HG02970 (cell line): ENCODE measurements around the gene RCSD1.

Experiments
- ATAC-seq: cut with Tn5 transposase; IDR thresholded peaks from one replicate; pipeline ENCODE4 v1.9.1; 2021; ENCODE audit warnings: mild to moderate bottlenecking, moderate library complexity, moderate number of reproducible peaks; ENCODE audit not compliant: unreplicated experiment, low FRiP score

RCSD1 gene

GRCh38 chr1:167617153-167618147 lies 12.6 kb upstream of the RCSD1 start:
- peak; percentile 61 for ATAC-seq

GRCh38 chr1:167618366-167618765 lies 11.7 kb upstream of the RCSD1 start:
- no peak for ATAC-seq

- no peak for ATAC-seq
These were observed 11.2 kb upstream of the RCSD1 start for GRCh38 chr1:167618789-167619188.

- no peak for ATAC-seq
These were observed 10.0 kb upstream of the RCSD1 start for GRCh38 chr1:167620002-167620401.

- ATAC-seq, result no peak
These were observed 8.2 kb upstream of the RCSD1 start for GRCh38 chr1:167621780-167622313.

- ATAC-seq, result no peak
These were observed 6.1 kb upstream of the RCSD1 start for GRCh38 chr1:167623951-167624350.

GRCh38 chr1:167625040-167625823 lies 4.8 kb upstream of the RCSD1 start:
- ATAC-seq, result no peak

- no peak for ATAC-seq
These were observed 2.5 kb upstream of the RCSD1 start for GRCh38 chr1:167627615-167627864.

GRCh38 chr1:167627865-167628641 lies 2.0 kb upstream of the RCSD1 start:
- peak; percentile 55 for ATAC-seq

GRCh38 chr1:167628741-167629515 lies 1.1 kb upstream of the RCSD1 start:
- no peak for ATAC-seq

GRCh38 chr1:167630568-167631385 lies 745 bp downstream of the RCSD1 start:
- no peak for ATAC-seq

- ATAC-seq, result no peak
These were observed 1.4 kb downstream of the RCSD1 start for GRCh38 chr1:167631386-167631935.

- no peak for ATAC-seq
These were observed 2.0 kb downstream of the RCSD1 start for GRCh38 chr1:167631936-167632614.

- no peak for ATAC-seq
These were observed 3.4 kb downstream of the RCSD1 start for GRCh38 chr1:167633258-167633944.

- ATAC-seq, result no peak
These were observed 4.4 kb downstream of the RCSD1 start for GRCh38 chr1:167634435-167634834.

GRCh38 chr1:167635156-167635648 lies 5.2 kb downstream of the RCSD1 start:
- no peak for ATAC-seq

- ATAC-seq, result no peak
These were observed 5.9 kb downstream of the RCSD1 start for GRCh38 chr1:167635941-167636340.
